Measurements from ENCODE around the gene GIGYF2. TPM values are rescaled to one million over a fixed set of nuclear protein-coding genes. Genes with fewer than 3 reads are reported as not detected.
A peak's percentile ranks its signal among the peaks of the same experiment; 100 is the strongest.

GIGYF2 gene
- total RNA-seq: 10 to 100 TPM; 54.2 to 64.7 (median 59.9) TPM

GRCh38 chr2:232697059-232697806 is at the start of gene GIGYF2:
Gene GIGYF2 (plus strand): TSS chr2:232697331. CDS start chr2:232735198, 37,867 bp downstream.
- H3K9me3 ChIP-seq: no peaks in the 10 kb centered on the region
- no peaks in the 10 kb centered on the region for H3K27me3 ChIP-seq
- peak within 1 kb of the TSS; percentile 95 to 99 (median 98) for H3K27ac ChIP-seq (replicated peaks in 1 of 4)
- peak within 1 kb of the TSS; percentile 84 to 99 (median 97) for H3K4me3 ChIP-seq
- DNase-seq (ENCODE audit: extremely low spot score): peak; percentile 100
- no CpG with 5 or more reads among the region's 71 CpGs for WGBS
- intact Hi-C loops (cut with DNase I): loop anchor here (10.0 kb wide), 1 partner anchor 92 kb away; no protein-coding TSS in a partner anchor
- no peaks in the 10 kb centered on the region for H3K36me3 ChIP-seq
- TF ChIP-seq EP300 (IDR thresholded peaks at IDR 0.05) (no peak), POLR2AphosphoS5 (IDR thresholded peaks at IDR 0.05) (peak; percentile 65 to 88), CTCF (IDR thresholded peaks at IDR 0.05) (peak in 1 of 3 experiments; percentile 14)
- peaks cover 34 to 49% (median 44%) of the 10 kb centered on the region in 4 donors for H3K4me1 ChIP-seq

GRCh38 chr2:232649033-232649432 is 48.1 kb upstream of the GIGYF2 start:
- Histone ChIP-seq H3K4me3 (no peak overlapping the region), H3K27ac (replicated peaks in 1 of 4) (no peak overlapping the region), H3K27me3 (no peaks in the 10 kb centered on the region), H3K4me1 (peaks cover 0 to 3% (median 0%) of the 10 kb centered on the region in 4 donors), H3K36me3 (no peaks in the 10 kb centered on the region), H3K9me3 (no peaks in the 10 kb centered on the region)
- 95% methylated on average over 4 of the region's 11 CpGs for WGBS
- TF ChIP-seq POLR2AphosphoS5 (IDR thresholded peaks at IDR 0.05) (no peak), POLR2A (IDR thresholded peaks at IDR 0.05; ENCODE audit: low read depth) (no peak), CTCF (IDR thresholded peaks at IDR 0.05) (no peak), EP300 (IDR thresholded peaks at IDR 0.05) (no peak)
- no peak for DNase-seq (ENCODE audit: extremely low spot score)
- intact Hi-C loops (cut with DNase I): no loop called here

GRCh38 chr2:232652505-232652851 is 44.7 kb upstream of the GIGYF2 start:
- H3K27me3 ChIP-seq: no peaks in the 10 kb centered on the region
- no peaks in the 10 kb centered on the region for H3K4me1 ChIP-seq
- no peak for TF ChIP-seq POLR2A (IDR thresholded peaks at IDR 0.05; ENCODE audit: low read depth)
- TF ChIP-seq CTCF (IDR thresholded peaks at IDR 0.05): no peak
- no peak for TF ChIP-seq EP300 (IDR thresholded peaks at IDR 0.05)
- TF ChIP-seq POLR2AphosphoS5 (IDR thresholded peaks at IDR 0.05): no peak
- H3K9me3 ChIP-seq: no peaks in the 10 kb centered on the region
- DNase-seq (ENCODE audit: extremely low spot score): no peak
- H3K27ac ChIP-seq (replicated peaks in 1 of 4): no peak overlapping the region
- H3K4me3 ChIP-seq: no peak overlapping the region
- WGBS: 84% methylated on average over 4 of the region's 4 CpGs
- H3K36me3 ChIP-seq: no peaks in the 10 kb centered on the region
- intact Hi-C loops (cut with DNase I): no loop called here

- no peaks in the 10 kb centered on the region for H3K4me1 ChIP-seq
Observed at GRCh38 chr2:232653441-232653840, 43.7 kb upstream of the GIGYF2 start.

More at GRCh38 chr2:232653441-232653840, 43.7 kb upstream of the GIGYF2 start:
- Histone ChIP-seq H3K4me3 (no peak overlapping the region), H3K9me3 (no peaks in the 10 kb centered on the region), H3K36me3 (no peaks in the 10 kb centered on the region), H3K27ac (replicated peaks in 1 of 4) (no peak overlapping the region), H3K27me3 (no peaks in the 10 kb centered on the region)
- intact Hi-C loops (cut with DNase I): no loop called here
- TF ChIP-seq POLR2AphosphoS5 (IDR thresholded peaks at IDR 0.05): no peak
- TF ChIP-seq CTCF (IDR thresholded peaks at IDR 0.05): no peak
- TF ChIP-seq EP300 (IDR thresholded peaks at IDR 0.05): no peak
- WGBS: 89% methylated on average over 7 of the region's 7 CpGs
- DNase-seq (ENCODE audit: extremely low spot score): no peak

Measured in esophagus muscularis mucosa (tissue), 4 donors.